SU-DHL-6 (cell line): ENCODE data around the gene BNC2.

Experiments used
- H2AFZ ChIP-seq: fragments of 200-600 bp; sonication (generic); 2 replicates; pipeline ENCODE4 v1.6.1; 2014; ENCODE audit warnings: low read depth, mild to moderate bottlenecking, moderate library complexity, mixed read lengths, antibody characterized with exemption, low read length; ENCODE audit not compliant: severe bottlenecking
- H3F3A ChIP-seq: fragments of 200-600 bp; shearing (Covaris generic); 2 replicates; pipeline ENCODE4 v1.6.0; 2016; ENCODE audit warnings: antibody characterized with exemption, mild to moderate bottlenecking; ENCODE audit not compliant: insufficient read depth
- H3K27ac ChIP-seq: fragments of 200-600 bp; sonication (generic); 2 replicates; pipeline ENCODE4 v1.5.1; 2016; ENCODE audit warnings: low read depth, mild to moderate bottlenecking, low read length, moderate library complexity, mixed read lengths
- H3K27me3 ChIP-seq: fragments of 200-600 bp; sonication (generic), shearing (Covaris generic); 2 replicates; pipeline ENCODE4 v1.6.0; 2014; ENCODE audit warnings: mild to moderate bottlenecking, low read length
- H3K36me3 ChIP-seq: fragments of 200-600 bp; sonication (generic); 2 replicates; pipeline ENCODE4 v1.6.1; 2014; ENCODE audit warnings: mild to moderate bottlenecking, low read length, mixed read lengths
- H3K4me2 ChIP-seq: fragments of 300-600, 200-600 bp; shearing (Covaris generic), sonication (generic); 2 replicates; pipeline ENCODE4 v1.6.0; 2014; ENCODE audit warnings: low read length, low read depth, mild to moderate bottlenecking; ENCODE audit not compliant: poor library complexity, severe bottlenecking
- H3K4me3 ChIP-seq: fragments of 200-600 bp; sonication (generic); 2 replicates; pipeline ENCODE4 v1.5.1; 2014; ENCODE audit warnings: antibody characterized with exemption, low read length, mild to moderate bottlenecking, mixed read lengths; ENCODE audit not compliant: insufficient read depth, poor library complexity, severe bottlenecking
- H3K79me2 ChIP-seq: fragments of 200-600 bp; sonication (generic); 2 replicates; pipeline ENCODE4 v1.6.1; 2014; ENCODE audit warnings: mild to moderate bottlenecking, low read length, moderate library complexity; ENCODE audit not compliant: insufficient read depth
- H3K9ac ChIP-seq: fragments of 200-600 bp; sonication (generic); 2 replicates; pipeline ENCODE4 v1.7.0; 2014; ENCODE audit warnings: mild to moderate bottlenecking, low read length
- H3K9me2 ChIP-seq: fragments of 200-600 bp; sonication (generic); replicated peaks from 2 replicates; pipeline ENCODE4 v1.6.1; 2014; ENCODE audit warnings: low read length; ENCODE audit not compliant: insufficient read depth
- H3K9me3 ChIP-seq: fragments of 200-600 bp; sonication (generic); 2 replicates; pipeline ENCODE4 v1.6.1; 2014; ENCODE audit warnings: low read length, mixed read lengths; ENCODE audit not compliant: insufficient read depth
- H4K20me1 ChIP-seq: fragments of 200-600 bp; sonication (generic); 2 replicates; pipeline ENCODE4 v1.6.1; 2014; ENCODE audit warnings: low read depth, mild to moderate bottlenecking, antibody characterized with exemption, low read length, moderate library complexity, mixed read lengths
- EZH2phosphoT487 ChIP-seq: fragments of 200-600 bp; sonication (generic), shearing (Covaris generic); conservative IDR thresholded peaks from 2 replicates; pipeline ENCODE4 v1.6.1; 2018; ENCODE audit warnings: mild to moderate bottlenecking, antibody characterized with exemption, low read length, moderate library complexity, mixed read lengths
- TF ChIP-seq, protein P1 (sequence below): fragments of 200-600 bp; sonication (generic); IDR thresholded peaks from one replicate; pipeline ENCODE4 v1.5.1; 2017; ENCODE audit warnings: antibody characterized with exemption, mild to moderate bottlenecking, low read length, moderate library complexity; ENCODE audit not compliant: insufficient read depth, poor library complexity, severe bottlenecking

BNC2 gene

DNA sequence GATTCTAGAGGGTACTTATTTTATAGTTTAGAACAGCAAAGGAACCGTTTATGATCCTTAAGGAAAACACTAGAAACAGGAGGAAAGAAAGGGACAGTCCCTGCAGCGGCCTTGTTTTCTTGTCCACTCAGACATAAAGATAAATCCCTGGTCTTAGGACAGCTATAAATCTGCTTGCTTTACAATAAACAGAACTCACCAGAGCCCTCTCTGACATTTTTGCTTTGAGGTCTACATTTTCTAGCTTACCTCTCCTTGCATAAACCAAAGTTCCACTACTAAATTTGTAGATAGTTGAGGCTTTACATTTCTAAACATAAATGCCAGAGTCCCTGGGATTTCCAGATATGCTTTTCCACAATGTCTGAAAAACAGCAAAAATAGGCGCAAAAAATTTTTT is 422.5 kb downstream of the BNC2 start:
- Histone ChIP-seq H2AFZ (no peak overlapping the region), H3K36me3 (no peaks in the 10 kb centered on the region), H3K9me2 (no peaks in the 10 kb centered on the region), H4K20me1 (no peaks in the 10 kb centered on the region), H3K4me2 (no peak overlapping the region), H3K4me3 (no peak overlapping the region), H3K9ac (no peak overlapping the region), H3K79me2 (no peaks in the 10 kb centered on the region), H3F3A (no peaks in the 10 kb centered on the region), H3K9me3 (no peaks in the 10 kb centered on the region), H3K27me3 (no peaks in the 10 kb centered on the region), H3K27ac (no peak overlapping the region)
- TF ChIP-seq, protein P1, sequence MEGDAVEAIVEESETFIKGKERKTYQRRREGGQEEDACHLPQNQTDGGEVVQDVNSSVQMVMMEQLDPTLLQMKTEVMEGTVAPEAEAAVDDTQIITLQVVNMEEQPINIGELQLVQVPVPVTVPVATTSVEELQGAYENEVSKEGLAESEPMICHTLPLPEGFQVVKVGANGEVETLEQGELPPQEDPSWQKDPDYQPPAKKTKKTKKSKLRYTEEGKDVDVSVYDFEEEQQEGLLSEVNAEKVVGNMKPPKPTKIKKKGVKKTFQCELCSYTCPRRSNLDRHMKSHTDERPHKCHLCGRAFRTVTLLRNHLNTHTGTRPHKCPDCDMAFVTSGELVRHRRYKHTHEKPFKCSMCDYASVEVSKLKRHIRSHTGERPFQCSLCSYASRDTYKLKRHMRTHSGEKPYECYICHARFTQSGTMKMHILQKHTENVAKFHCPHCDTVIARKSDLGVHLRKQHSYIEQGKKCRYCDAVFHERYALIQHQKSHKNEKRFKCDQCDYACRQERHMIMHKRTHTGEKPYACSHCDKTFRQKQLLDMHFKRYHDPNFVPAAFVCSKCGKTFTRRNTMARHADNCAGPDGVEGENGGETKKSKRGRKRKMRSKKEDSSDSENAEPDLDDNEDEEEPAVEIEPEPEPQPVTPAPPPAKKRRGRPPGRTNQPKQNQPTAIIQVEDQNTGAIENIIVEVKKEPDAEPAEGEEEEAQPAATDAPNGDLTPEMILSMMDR: no peak
- TF ChIP-seq EZH2phosphoT487: no peak

GRCh38 chr9:16446636-16447035 is 423.8 kb downstream of the BNC2 start:
- H3K9me3 ChIP-seq: no peaks in the 10 kb centered on the region
- no peak overlapping the region for H3K4me2 ChIP-seq
- TF ChIP-seq, protein P1: no peak
- TF ChIP-seq EZH2phosphoT487: no peak
- H3K36me3 ChIP-seq: no peaks in the 10 kb centered on the region
- no peaks in the 10 kb centered on the region for H3K27me3 ChIP-seq
- H3K27ac ChIP-seq: no peak overlapping the region
- no peak overlapping the region for H3K4me3 ChIP-seq
- no peaks in the 10 kb centered on the region for H3K79me2 ChIP-seq
- no peaks in the 10 kb centered on the region for H3F3A ChIP-seq
- no peak overlapping the region for H3K9ac ChIP-seq
- no peak overlapping the region for H2AFZ ChIP-seq
- H4K20me1 ChIP-seq: no peaks in the 10 kb centered on the region
- H3K9me2 ChIP-seq: no peaks in the 10 kb centered on the region

DNA sequence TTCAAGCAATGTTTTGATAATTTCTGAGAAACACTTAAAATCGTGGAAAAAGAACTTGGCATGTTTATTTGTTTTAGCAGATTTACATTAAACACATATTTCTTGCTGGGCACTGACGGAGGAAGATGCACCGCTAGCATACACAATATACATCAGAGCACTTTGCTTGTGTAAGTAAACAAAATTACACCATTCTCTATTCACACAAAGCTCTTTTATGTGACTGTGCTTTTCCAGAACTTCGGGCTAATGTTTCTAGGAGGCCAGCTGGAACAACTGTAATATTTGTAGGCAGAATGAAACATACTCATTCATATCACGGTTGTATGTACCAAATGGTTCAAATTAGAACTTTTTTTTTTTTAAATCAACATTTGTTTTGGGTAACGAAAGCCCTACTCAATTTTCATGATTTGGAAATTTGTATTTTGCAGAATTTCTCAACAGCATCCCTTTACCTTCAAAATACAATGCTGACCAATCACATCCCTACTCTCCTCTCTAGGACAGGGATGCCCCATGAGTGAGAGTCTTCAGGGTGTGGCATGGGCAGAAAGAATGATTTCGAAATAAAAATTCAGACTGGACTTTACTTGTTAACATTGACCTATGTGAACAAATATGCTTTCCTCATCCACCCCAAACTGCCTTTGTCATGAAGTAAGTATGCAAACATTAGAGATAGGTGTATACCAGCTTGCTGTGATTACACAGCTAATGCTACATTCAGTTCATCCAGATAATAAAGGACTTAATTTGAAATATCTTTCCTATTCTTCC is 425.1 kb downstream of the BNC2 start:
- H3K4me2 ChIP-seq: no peak overlapping the region
- H3K36me3 ChIP-seq: no peaks in the 10 kb centered on the region
- H3K79me2 ChIP-seq: no peaks in the 10 kb centered on the region
- TF ChIP-seq, protein P1: no peak
- no peak for TF ChIP-seq EZH2phosphoT487
- no peaks in the 10 kb centered on the region for H3K9me2 ChIP-seq
- H3K9ac ChIP-seq: no peak overlapping the region
- no peaks in the 10 kb centered on the region for H4K20me1 ChIP-seq
- H3K4me3 ChIP-seq: no peak overlapping the region
- H3K27ac ChIP-seq: no peak overlapping the region
- H3F3A ChIP-seq: no peaks in the 10 kb centered on the region
- no peaks in the 10 kb centered on the region for H3K27me3 ChIP-seq
- H2AFZ ChIP-seq: no peak overlapping the region
- no peaks in the 10 kb centered on the region for H3K9me3 ChIP-seq
